IgD-negative memory B cell (primary cell): Measurements from ENCODE around the gene IDH2. TPM values are rescaled to one million over a fixed set of nuclear protein-coding genes. Genes with fewer than 3 reads are reported as not detected.
A peak's percentile ranks its signal among the peaks of the same experiment; 100 is the strongest.

Experiments used
- H3K27ac Mint-ChIP-seq, 3 donors: one replicate each; pipeline ENCODE4 v1.8.0; 2020 to 2022; ENCODE audit warnings: mild to moderate bottlenecking in 3 of 3, mixed read lengths in 3 of 3, moderate library complexity in 1 of 3
- H3K27me3 Mint-ChIP-seq: one replicate; pipeline ENCODE4 v1.8.0; 2021; ENCODE audit warnings: mixed read lengths
- H3K36me3 Mint-ChIP-seq: one replicate; pipeline ENCODE4 v1.8.0; 2020; ENCODE audit warnings: mild to moderate bottlenecking, mixed read lengths
- H3K4me1 Mint-ChIP-seq, 3 donors: one replicate each; pipeline ENCODE4 v1.8.0; 2020 to 2022; ENCODE audit warnings: mixed read lengths in 3 of 3, mild to moderate bottlenecking in 1 of 3
- H3K4me3 Mint-ChIP-seq, 4 donors: one replicate each; pipeline ENCODE4 v1.8.0; 2020 to 2022; ENCODE audit warnings: mild to moderate bottlenecking in 4 of 4, mixed read lengths in 4 of 4, moderate library complexity in 3 of 4
- H3K9me3 Mint-ChIP-seq, 3 donors: one replicate each; pipeline ENCODE4 v1.8.0; 2020 to 2021; ENCODE audit warnings: mixed read lengths in 3 of 3, mild to moderate bottlenecking in 1 of 3
- polyA plus RNA-seq: library from polyadenylated mRNA; unstranded; fragments of 300-500 nt; fragmentation: Illumina TruSeq; gene quantifications from one replicate; pipeline ENCODE4 v1.2.3, GENCODE V29; 2021

IDH2 gene
- polyA plus RNA-seq, 1 donor from 2014 or later, result 106 TPM

DNA sequence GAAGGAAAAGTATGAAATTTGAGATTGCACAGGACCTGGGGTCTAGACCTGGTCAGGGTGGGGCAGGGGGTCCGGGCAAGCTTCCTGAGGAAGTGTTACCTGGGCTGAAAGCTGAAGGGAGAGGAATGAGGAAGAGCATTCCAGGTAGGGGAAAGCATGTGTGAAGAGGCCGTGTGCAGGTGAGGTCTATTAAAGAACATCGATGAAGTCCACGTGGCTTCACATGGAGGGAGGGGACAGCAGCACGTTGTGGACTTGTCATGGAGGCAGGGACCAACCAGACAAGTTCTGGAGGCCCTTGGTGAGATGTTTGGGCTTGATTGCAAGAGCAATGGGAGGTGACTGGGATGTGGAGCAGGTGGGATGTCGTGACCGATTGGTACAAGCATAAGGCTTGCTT, 47.1 kb downstream of the IDH2 start:
- H3K4me3 Mint-ChIP-seq, result peak overlapping the region in 1 of 4 donors; percentile 12

DNA sequence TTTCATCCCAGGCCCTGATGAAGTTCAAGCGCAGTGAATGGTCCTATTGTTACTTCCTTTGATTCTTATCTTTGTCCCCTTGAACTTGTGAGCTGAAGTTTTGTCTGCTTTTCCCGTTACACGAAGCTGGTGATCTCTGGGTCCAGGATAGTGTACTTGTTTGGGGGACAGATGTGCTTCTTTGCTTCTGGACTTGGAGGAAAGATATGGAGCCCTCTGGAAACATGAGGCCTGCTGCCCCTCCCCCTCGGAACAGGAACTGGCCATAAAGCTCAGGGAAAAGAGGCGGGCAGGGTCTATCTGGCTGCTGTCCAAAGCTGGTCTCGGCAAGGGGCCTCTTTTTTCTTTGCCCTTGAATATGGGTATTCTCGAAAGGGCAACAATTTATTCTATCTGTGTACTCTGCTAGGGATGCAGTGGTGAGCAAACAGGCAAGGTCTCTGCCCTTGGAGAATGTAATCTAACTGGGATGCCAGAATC, 47.6 kb downstream of the IDH2 start:
- no peaks in the 10 kb centered on the region for H3K9me3 Mint-ChIP-seq
- H3K36me3 Mint-ChIP-seq, result peaks cover 3% of the 10 kb centered on the region
- H3K27me3 Mint-ChIP-seq, result no peaks in the 10 kb centered on the region
- peaks cover 31 to 34% (median 33%) of the 10 kb centered on the region in 3 donors for H3K4me1 Mint-ChIP-seq
- H3K4me3 Mint-ChIP-seq, result no peak overlapping the region
- peak overlapping the region in 1 of 3 donors; percentile 53 for H3K27ac Mint-ChIP-seq

More for the DNA sequence above, 47.1 kb downstream of the IDH2 start:
- Mint-ChIP-seq H3K4me1 (peaks cover 31 to 39% (median 36%) of the 10 kb centered on the region in 3 donors), H3K36me3 (peaks cover 3% of the 10 kb centered on the region), H3K27ac (peak overlapping the region in 1 of 3 donors; percentile 68), H3K27me3 (no peaks in the 10 kb centered on the region), H3K9me3 (no peaks in the 10 kb centered on the region)

DNA sequence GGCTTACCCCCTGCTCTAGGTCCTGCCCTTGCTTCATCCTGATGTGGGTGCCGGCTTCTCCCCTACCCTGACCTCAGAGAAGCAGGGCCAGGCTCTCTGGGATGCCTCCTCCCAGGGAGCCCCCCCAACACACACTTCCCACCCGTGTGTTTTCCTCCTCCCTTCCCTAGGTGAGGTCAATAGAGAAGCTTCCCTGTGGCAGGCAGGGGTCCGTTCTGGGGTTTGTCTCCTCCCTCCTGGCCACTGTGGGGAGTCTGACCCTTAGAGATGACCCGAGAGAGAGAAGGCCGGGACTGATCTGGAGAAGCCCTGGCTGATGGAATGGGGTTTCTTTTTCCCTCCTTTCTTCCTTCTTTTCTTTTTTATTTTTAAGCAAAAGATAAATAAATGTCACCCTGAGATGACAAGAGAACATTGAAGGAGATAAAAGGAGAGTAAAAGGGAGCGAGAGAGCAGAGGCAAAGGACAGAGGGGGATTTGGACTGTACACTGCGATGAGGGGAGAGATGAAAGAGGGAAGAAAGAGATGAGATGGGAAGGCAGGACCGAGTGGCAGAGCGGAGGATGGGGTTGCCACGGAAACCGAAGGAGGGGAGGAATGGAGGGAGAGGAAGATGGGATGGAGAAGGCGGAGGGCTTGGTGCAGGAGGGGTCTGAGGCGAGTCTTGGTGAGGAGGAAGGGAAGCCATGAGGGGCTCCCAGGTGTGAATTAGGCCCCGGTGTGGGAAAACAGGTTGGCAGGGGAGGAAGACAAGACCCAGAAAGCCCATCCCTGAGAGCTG, 48.4 kb downstream of the IDH2 start:
- Mint-ChIP-seq H3K9me3 (no peaks in the 10 kb centered on the region), H3K4me1 (peaks cover 26 to 30% (median 26%) of the 10 kb centered on the region in 3 donors), H3K27me3 (no peaks in the 10 kb centered on the region), H3K36me3 (peaks cover 4% of the 10 kb centered on the region), H3K4me3 (no peak overlapping the region), H3K27ac (no peak overlapping the region)

DNA sequence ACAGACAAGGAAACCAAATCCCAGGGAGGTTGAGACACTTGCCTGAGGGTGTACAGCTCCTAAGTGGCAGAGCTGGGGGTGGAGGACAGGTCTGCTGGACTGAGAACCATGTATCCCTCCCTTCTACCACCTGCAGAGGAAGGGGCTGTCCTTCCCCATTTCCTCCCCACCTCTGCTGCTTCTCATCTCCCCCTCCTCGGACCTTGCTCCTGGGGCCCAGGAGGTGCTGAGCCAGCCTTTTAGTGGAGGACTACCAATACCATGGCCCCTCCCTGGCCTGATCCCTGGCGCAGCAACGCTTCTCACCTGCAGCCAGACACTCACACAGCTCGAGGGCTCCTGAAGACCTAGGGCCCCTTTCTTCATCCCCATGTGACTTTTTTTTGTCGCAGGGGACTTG, 50.4 kb downstream of the IDH2 start:
- Mint-ChIP-seq H3K4me3 (peak overlapping the region in 1 of 4 donors; percentile 47), H3K36me3 (peaks cover 4% of the 10 kb centered on the region), H3K27me3 (no peaks in the 10 kb centered on the region), H3K9me3 (no peaks in the 10 kb centered on the region), H3K27ac (peak overlapping the region in 1 of 3 donors; percentile 27), H3K4me1 (peaks cover 21 to 27% (median 24%) of the 10 kb centered on the region in 3 donors)

DNA sequence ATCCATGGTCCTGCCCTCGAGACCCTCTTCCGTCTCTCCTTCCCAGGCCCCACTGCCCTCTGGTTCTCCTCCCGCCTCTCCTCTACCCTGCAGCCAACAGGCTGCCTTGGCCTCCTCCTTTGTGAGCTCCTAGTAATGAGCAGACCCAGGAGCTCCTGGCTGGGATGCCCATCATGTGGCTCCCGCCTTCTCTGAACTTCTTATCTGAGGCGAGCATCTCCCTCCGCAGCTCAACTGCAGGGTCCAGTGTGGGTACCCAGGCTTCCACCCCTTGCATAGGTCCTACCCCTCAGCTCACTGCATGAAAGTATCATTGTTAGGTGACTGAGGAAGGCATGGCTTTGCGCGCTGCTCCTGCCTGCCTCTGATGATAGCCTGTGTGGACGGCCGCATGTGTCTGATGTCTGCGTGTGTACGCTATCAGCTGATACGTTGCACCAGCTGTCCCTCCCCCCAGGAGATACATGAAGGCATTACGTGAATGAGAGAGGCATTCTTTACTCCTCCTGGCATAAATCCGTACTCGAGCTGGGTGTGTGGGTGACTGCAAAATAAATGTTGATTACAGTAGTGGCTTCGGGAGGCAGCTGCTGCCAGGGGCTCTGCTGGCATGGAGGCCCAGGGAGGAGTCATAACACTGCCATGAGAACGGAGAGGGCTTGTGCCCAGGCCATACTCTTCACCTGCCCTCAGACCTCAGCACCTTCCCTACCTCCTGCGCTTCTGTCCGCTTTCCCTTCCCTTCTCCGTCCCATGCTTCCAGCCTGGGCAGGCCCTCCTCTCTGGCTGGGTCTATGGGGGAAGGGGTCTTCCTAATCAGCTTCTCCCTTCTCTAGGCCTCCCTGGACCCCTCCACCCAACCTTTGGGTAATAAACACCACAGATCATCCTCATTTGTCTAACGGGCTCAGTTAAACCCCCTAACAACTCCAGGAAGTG, 52.3 kb downstream of the IDH2 start:
- H3K27ac Mint-ChIP-seq, result peak overlapping the region in 1 of 3 donors; percentile 56

DNA sequence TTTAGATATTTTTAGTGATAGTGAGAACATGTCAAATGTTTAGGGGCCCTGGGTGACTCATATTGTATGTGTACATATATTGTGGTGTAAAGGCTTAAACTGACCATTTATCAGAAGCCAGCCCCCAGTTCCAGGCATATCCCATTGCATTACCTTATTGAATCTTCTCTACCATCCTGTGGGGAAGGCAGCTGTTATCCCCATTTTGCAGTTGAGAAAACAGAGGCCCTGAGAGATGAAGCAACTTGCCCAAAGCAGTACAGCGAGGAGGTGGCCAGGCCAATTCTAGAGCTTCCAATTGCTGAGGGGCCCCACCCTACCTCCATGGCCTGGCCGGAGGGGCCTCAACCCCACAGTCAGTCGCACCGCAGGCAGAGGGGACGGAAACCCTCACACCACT, 53.2 kb downstream of the IDH2 start:
- H3K9me3 Mint-ChIP-seq, result no peaks in the 10 kb centered on the region
- H3K27me3 Mint-ChIP-seq, result no peaks in the 10 kb centered on the region
- H3K4me1 Mint-ChIP-seq, result peaks cover 28 to 40% (median 33%) of the 10 kb centered on the region in 3 donors
- peaks cover 4% of the 10 kb centered on the region for H3K36me3 Mint-ChIP-seq
- peak overlapping the region in 1 of 4 donors; percentile 71 for H3K4me3 Mint-ChIP-seq
- H3K27ac Mint-ChIP-seq, result peak overlapping the region in 1 of 3 donors; percentile 56

More for the DNA sequence above, 52.3 kb downstream of the IDH2 start:
- H3K36me3 Mint-ChIP-seq, result peaks cover 4% of the 10 kb centered on the region
- peaks cover 30 to 38% (median 36%) of the 10 kb centered on the region in 3 donors for H3K4me1 Mint-ChIP-seq
- no peaks in the 10 kb centered on the region for H3K9me3 Mint-ChIP-seq
- H3K27me3 Mint-ChIP-seq, result no peaks in the 10 kb centered on the region
- peak overlapping the region in 1 of 4 donors; percentile 23 for H3K4me3 Mint-ChIP-seq

DNA sequence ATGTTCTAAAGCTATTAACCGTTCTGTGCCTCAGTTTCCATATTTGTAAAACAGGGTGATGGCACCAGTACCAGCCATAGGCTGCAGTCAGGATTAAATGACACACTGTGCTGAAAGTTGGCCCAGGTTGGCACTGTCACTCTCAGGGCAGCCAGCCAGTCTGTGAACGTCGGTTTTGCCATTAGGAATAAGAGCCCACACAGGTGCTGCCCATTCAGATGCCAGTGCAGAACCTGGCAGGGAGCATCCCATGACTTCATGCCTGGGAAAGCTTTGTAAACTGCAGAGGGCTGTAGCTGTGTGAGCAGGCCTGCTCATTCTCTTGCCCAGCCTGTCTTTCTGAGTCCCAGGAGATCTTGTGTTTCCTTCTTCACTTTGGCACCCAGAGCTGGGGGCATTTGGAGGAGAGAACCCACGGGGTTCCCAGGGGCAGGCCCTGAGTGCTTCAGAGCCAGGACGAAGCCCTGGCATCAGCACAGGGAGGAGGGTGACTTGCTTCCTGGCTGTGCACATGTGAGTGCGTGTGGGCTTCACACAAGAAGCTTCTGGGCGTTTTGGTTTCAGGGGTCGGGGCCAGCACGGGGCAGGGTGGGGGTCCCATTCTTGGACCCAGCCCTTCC, 54.2 kb downstream of the IDH2 start:
- no peaks in the 10 kb centered on the region for H3K9me3 Mint-ChIP-seq
- H3K36me3 Mint-ChIP-seq, result peaks cover 4% of the 10 kb centered on the region
- H3K27ac Mint-ChIP-seq, result no peak overlapping the region
- peak overlapping the region in 1 of 4 donors; percentile 3 for H3K4me3 Mint-ChIP-seq
- peaks cover 28 to 40% (median 33%) of the 10 kb centered on the region in 3 donors for H3K4me1 Mint-ChIP-seq
- H3K27me3 Mint-ChIP-seq, result no peaks in the 10 kb centered on the region

DNA sequence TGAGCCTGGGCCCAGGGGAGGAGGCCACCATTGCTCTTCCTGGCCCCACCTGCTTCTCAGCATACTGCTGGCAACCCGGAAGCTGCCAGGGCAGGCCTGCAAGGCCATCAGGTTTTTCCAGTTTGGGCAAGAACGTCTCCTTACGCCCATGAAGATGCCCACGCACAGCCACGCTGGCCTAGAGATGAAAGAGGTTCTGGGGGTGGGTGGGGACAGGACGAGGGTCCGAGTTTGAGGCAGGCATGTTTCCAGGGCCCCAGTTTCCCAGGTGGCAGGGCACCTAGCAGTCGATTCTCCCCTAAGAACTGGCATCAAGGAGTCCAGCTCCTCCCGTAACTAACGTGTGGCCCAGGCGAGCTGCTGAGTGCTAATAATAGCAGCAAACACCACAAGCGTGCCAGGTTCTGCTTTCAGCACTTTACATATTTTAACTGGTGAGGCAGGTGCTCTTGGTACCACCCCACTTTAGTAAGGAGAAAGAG, 55.3 kb downstream of the IDH2 start:
- peak overlapping the region; percentile 23 to 87 (median 54) for H3K4me3 Mint-ChIP-seq
- H3K27ac Mint-ChIP-seq, result peak overlapping the region; percentile 14 to 85 (median 69)
- H3K27me3 Mint-ChIP-seq, result no peaks in the 10 kb centered on the region
- peaks cover 24 to 38% (median 32%) of the 10 kb centered on the region in 3 donors for H3K4me1 Mint-ChIP-seq
- H3K36me3 Mint-ChIP-seq, result peaks cover 1% of the 10 kb centered on the region
- no peaks in the 10 kb centered on the region for H3K9me3 Mint-ChIP-seq

DNA sequence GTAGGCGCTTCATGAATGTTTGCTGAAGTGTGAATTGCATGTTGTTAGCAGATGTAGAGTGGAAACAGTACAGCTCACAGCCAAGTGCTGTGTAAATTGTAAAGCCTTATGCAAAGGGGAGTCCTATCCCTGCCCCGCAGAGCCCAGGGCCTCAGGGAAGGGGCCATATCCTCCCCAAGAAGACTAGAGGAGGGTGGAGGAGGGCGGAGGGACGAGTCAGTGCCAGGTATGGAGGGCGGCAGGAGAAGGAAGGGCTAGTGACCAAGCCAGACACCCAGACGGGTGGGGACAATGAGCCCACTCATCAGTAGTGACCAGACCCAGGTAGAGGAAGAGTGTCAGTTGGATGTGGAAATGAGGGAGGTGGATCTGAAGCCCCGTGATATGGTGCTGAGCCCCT, 56.0 kb downstream of the IDH2 start:
- Mint-ChIP-seq H3K4me3 (peak overlapping the region in 3 of 4 donors; percentile 52 to 72 (median 53)), H3K4me1 (peaks cover 24 to 38% (median 32%) of the 10 kb centered on the region in 3 donors), H3K27ac (peak overlapping the region in 2 of 3 donors; percentile 69 to 85), H3K36me3 (peaks cover 1% of the 10 kb centered on the region), H3K9me3 (no peaks in the 10 kb centered on the region), H3K27me3 (no peaks in the 10 kb centered on the region)

DNA sequence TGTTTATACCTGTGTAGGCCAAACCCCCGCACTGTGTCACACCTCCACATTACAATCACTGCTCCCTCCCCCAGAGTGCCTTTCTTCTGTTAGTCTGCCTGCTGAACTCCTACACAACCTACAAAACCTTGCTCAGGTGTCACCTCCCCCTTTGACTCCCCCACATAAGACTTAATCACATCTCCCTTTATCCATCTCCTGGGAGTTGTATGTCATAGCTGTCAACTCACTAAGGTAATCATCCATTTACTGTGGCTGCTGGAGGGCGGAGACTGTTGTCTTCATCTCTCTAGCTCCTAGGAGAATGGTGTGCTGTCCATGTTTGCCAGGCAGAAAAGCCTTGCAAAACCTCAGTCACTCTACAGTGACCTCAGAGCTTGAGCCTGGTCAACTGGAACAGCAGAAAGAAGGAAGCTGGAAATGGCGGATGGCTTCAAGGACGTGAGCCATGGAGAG, 57.3 kb downstream of the IDH2 start:
- Mint-ChIP-seq H3K36me3 (peaks cover 1% of the 10 kb centered on the region), H3K9me3 (no peaks in the 10 kb centered on the region), H3K27ac (peak overlapping the region in 1 of 3 donors; percentile 90), H3K4me1 (peaks cover 28 to 44% (median 35%) of the 10 kb centered on the region in 3 donors), H3K4me3 (no peak overlapping the region), H3K27me3 (no peaks in the 10 kb centered on the region)

DNA sequence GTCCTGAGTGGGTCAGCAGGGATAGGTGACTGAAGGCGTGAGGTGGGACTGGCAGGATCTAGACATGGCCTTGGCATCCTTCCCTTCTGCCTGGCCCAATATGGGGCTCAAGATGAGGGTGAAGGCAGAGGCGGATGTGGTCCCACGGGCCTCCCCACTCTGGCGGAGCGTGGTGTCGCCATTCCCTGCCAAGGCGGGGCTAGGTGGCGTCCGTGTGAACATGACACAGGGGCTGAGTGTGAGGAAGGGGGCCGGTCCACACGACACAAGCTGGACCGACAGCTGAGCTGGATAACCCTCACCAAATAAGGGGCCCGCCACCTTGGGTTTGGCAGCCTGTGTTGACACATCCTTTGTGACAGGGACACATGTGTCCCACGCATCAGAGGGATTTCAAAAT, 58.1 kb downstream of the IDH2 start:
- no peak overlapping the region for H3K27ac Mint-ChIP-seq

DNA sequence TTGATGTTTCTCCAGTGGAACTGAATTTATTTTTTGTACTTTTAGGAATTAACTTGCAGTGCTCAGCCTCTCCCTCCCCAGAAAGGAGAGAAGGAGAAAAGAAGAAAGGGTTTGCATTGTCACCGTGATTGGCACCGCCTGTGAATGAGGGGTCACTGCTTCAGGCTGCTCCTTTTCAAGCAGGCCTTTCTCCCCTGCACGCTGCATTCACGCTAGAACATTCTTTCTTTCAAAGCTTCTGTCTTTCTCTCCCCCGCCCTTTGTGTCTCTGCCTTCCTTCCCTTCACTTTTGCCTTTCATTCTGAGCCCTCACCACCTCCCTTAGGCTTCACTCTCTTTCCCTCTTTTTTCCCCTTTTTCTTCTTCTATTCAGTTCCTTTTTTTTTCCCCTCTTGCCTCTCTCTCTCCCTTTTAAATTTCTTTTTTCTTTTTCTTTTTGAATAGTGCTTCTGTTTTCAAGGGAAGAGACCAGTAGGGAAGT, 58.7 kb downstream of the IDH2 start:
- Mint-ChIP-seq H3K36me3 (no peaks in the 10 kb centered on the region), H3K27ac (no peak overlapping the region), H3K9me3 (no peaks in the 10 kb centered on the region)

More for the DNA sequence above, 58.1 kb downstream of the IDH2 start:
- H3K27me3 Mint-ChIP-seq, result no peaks in the 10 kb centered on the region
- H3K9me3 Mint-ChIP-seq, result no peaks in the 10 kb centered on the region
- no peaks in the 10 kb centered on the region for H3K36me3 Mint-ChIP-seq
- H3K4me1 Mint-ChIP-seq, result peaks cover 28 to 42% (median 35%) of the 10 kb centered on the region in 3 donors
- H3K4me3 Mint-ChIP-seq, result no peak overlapping the region

DNA sequence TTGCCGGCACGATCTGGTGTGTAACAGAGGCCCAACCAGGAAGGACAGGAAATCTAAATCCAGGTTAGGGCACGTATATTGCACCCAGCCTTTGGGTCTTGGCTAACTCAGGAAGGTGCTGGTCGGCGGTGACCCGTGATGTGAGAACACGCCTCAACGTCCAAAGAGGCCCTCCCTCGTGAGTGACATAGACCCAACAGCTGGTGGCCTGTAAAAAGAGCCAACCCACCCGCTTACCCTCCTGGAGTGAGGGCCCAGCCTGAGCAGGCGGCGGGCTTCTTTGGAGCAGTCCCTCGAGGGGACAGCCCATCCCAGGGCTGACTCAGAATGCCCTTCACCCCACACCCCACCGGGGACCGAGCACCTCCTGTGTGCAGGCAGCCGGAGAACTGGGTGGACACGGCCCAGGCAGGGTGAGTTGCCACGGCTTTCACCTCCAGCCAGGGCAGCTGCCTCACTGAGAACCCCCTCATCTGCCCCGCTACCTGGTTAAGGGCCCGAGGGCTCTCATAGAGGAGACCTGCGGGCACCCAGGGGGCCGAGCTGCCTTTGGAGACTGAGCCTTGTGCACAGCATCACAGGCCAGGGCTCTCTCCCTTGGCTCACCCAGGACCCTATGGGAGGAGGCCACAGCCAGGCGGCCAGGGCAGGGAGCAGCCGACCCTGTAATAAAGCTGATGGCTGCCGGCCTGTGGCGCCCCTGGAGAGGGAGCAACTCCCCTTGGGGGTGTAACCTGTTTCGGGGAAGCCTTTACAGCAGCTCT, 59.3 kb downstream of the IDH2 start:
- Mint-ChIP-seq H3K27ac (no peak overlapping the region), H3K27me3 (no peaks in the 10 kb centered on the region), H3K4me3 (no peak overlapping the region), H3K9me3 (no peaks in the 10 kb centered on the region), H3K4me1 (peaks cover 34 to 45% (median 41%) of the 10 kb centered on the region in 3 donors), H3K36me3 (no peaks in the 10 kb centered on the region)

More for the DNA sequence above, 58.7 kb downstream of the IDH2 start:
- Mint-ChIP-seq H3K4me3 (no peak overlapping the region), H3K4me1 (peaks cover 28 to 41% (median 35%) of the 10 kb centered on the region in 3 donors), H3K27me3 (no peaks in the 10 kb centered on the region)
